Effector memory CD4-positive, alpha-beta T cell (primary cell): Measurements from ENCODE around the gene OR1Q1.

Experiments
- DNase-seq, 3 donors: peaks; one replicate each; pipeline ENCODE4 v3.0.0-alpha.2; 2020
- H3K27ac ChIP-seq: 2 replicates; pipeline ENCODE4 v1.7.0; 2013; ENCODE audit warnings: mild to moderate bottlenecking, low read length, moderate library complexity; ENCODE audit not compliant: insufficient read depth, poor library complexity, severe bottlenecking
- H3K27me3 ChIP-seq: replicated peaks from 2 replicates; pipeline ENCODE4 v1.7.0; 2013; ENCODE audit warnings: mild to moderate bottlenecking, low read length; ENCODE audit not compliant: insufficient read depth, control insufficient read depth, poor library complexity, severe bottlenecking
- H3K36me3 ChIP-seq: 2 replicates; pipeline ENCODE4 v1.7.0; 2013; ENCODE audit warnings: mild to moderate bottlenecking, low read length, moderate library complexity; ENCODE audit not compliant: control insufficient read depth, insufficient read depth
- H3K4me1 ChIP-seq: 2 replicates; pipeline ENCODE4 v1.7.0; 2013; ENCODE audit warnings: low read length, mild to moderate bottlenecking; ENCODE audit not compliant: control insufficient read depth, insufficient read depth, poor library complexity, severe bottlenecking
- H3K4me3 ChIP-seq: 2 replicates; pipeline ENCODE4 v1.7.0; 2013; ENCODE audit warnings: low read length, low read depth, mild to moderate bottlenecking; ENCODE audit not compliant: insufficient read depth, poor library complexity, severe bottlenecking
- H3K9me3 ChIP-seq: 2 replicates; pipeline ENCODE4 v1.7.0; 2013; ENCODE audit warnings: mild to moderate bottlenecking, low read length, moderate library complexity; ENCODE audit not compliant: control insufficient read depth

The OR1Q1 gene

GRCh38 chr9:122642226-122642625 is 27.7 kb downstream of the OR1Q1 start:
- Histone ChIP-seq H3K36me3 (no peaks in the 10 kb centered on the region), H3K4me1 (no peaks in the 10 kb centered on the region), H3K27ac (no peak overlapping the region), H3K9me3 (peaks cover 3% of the 10 kb centered on the region), H3K27me3 (no peaks in the 10 kb centered on the region), H3K4me3 (no peak overlapping the region)
- DNase-seq = no peak

GRCh38 chr9:122656378-122656777 is 41.8 kb downstream of the OR1Q1 start:
- Histone ChIP-seq H3K4me3 (no peak overlapping the region), H3K4me1 (no peaks in the 10 kb centered on the region), H3K36me3 (no peaks in the 10 kb centered on the region), H3K27ac (no peak overlapping the region), H3K9me3 (no peaks in the 10 kb centered on the region), H3K27me3 (no peaks in the 10 kb centered on the region)
- no peak for DNase-seq

GRCh38 chr9:122657527-122657926 is 43.0 kb downstream of the OR1Q1 start, which contains the start of gene OR1B1:
Gene OR1B1, minus strand, starts transcription at chr9:122657627.
- Histone ChIP-seq H3K36me3 (no peaks in the 10 kb centered on the region), H3K4me1 (no peaks in the 10 kb centered on the region), H3K4me3 (no peak within 1 kb of the TSS), H3K9me3 (no peaks in the 10 kb centered on the region), H3K27ac (no peak within 1 kb of the TSS), H3K27me3 (no peaks in the 10 kb centered on the region)
- no peak for DNase-seq

- Histone ChIP-seq H3K9me3 (no peaks in the 10 kb centered on the region), H3K4me1 (no peaks in the 10 kb centered on the region), H3K4me3 (no peak within 1 kb of the TSS), H3K27me3 (no peaks in the 10 kb centered on the region), H3K27ac (no peak within 1 kb of the TSS), H3K36me3 (no peaks in the 10 kb centered on the region)
- no peak for DNase-seq
Measured at GRCh38 chr9:122661416-122661815, 46.9 kb downstream of the OR1Q1 start, which contains the start of gene OR1L1. Gene OR1L1, plus strand, starts transcription at chr9:122661716. Its CDS starts 0 bp downstream, at chr9:122661716.
